Activated CD4-positive, alpha-beta T cell treated with anti-CD3 and anti-CD28 coated beads, Interleukin-2, amount 10 ng/mL, durations not matched to agents 24 days and 14 days (primary cell): ENCODE results near the gene BFSP1. TPM values are rescaled to one million over a fixed set of nuclear protein-coding genes. Genes with fewer than 3 reads are reported as not detected.

ENCODE experiments used
- DNase-seq: peaks from one replicate; pipeline ENCODE4 v3.0.0; 2022
- H3K27ac Mint-ChIP-seq: one replicate; pipeline ENCODE4 v1.8.0; 2022; ENCODE audit warnings: mild to moderate bottlenecking, mixed read lengths
- H3K27me3 Mint-ChIP-seq: one replicate; pipeline ENCODE4 v1.8.0; 2022; ENCODE audit warnings: mixed read lengths
- H3K36me3 Mint-ChIP-seq: one replicate; pipeline ENCODE4 v1.8.0; 2022; ENCODE audit warnings: low read depth, mild to moderate bottlenecking, mixed read lengths
- H3K4me1 Mint-ChIP-seq: one replicate; pipeline ENCODE4 v1.8.0; 2021; ENCODE audit warnings: mixed read lengths
- H3K4me3 Mint-ChIP-seq: one replicate; pipeline ENCODE4 v1.8.0; 2022; ENCODE audit warnings: mild to moderate bottlenecking, moderate library complexity, mixed read lengths
- H3K9me3 Mint-ChIP-seq: one replicate; pipeline ENCODE4 v1.8.0; 2021; ENCODE audit warnings: mixed read lengths
- intact Hi-C: fragments of 100-400 bp; cut with micrococcal nuclease; formaldehyde crosslinking; loops from one replicate; pipeline ENCODE4 v1.15.1; 2023
- total RNA-seq: library from RNA; stranded (reverse); gene quantifications from 2 replicates; pipeline ENCODE4 v1.2.3, GENCODE V29; 2022

The BFSP1 gene
- total RNA-seq, result 0.33 and 0.43 TPM in 2 replicates

GRCh38 chr20:17530716-17531664, at the start of gene BFSP1:
Gene BFSP1 (minus strand): TSS chr20:17531379. CDS start chr20:17531329, 50 bp downstream.
- Mint-ChIP-seq H3K27me3 (peaks cover 9% of the 10 kb centered on the region), H3K9me3 (no peaks in the 10 kb centered on the region), H3K4me3 (peak within 1 kb of the TSS; percentile 91), H3K36me3 (peaks cover 3% of the 10 kb centered on the region), H3K4me1 (peaks cover 19% of the 10 kb centered on the region), H3K27ac (peak within 1 kb of the TSS; percentile 94)
- intact Hi-C loops, result loop anchor here (1.0 to 10.0 kb wide), 3 partner anchors 26 to 464 kb away; partner anchors contain the start of genes MGME1 and SNX5
- peak; percentile 86 for DNase-seq

- H3K36me3 Mint-ChIP-seq, result peaks cover 13% of the 10 kb centered on the region
- H3K4me1 Mint-ChIP-seq, result peaks cover 15% of the 10 kb centered on the region
- DNase-seq, result no peak
- intact Hi-C loops, result loop anchor here (1.0 kb wide), 1 partner anchor 10 kb away; no protein-coding TSS in a partner anchor
- no peak overlapping the region for H3K27ac Mint-ChIP-seq
- no peak overlapping the region for H3K4me3 Mint-ChIP-seq
- H3K27me3 Mint-ChIP-seq, result no peaks in the 10 kb centered on the region
- peaks cover 3% of the 10 kb centered on the region for H3K9me3 Mint-ChIP-seq
Measured at GRCh38 chr20:17580895-17581294, 49.7 kb upstream of the BFSP1 start.

GRCh38 chr20:17579369-17580039, 48.3 kb upstream of the BFSP1 start:
- H3K27me3 Mint-ChIP-seq, result no peaks in the 10 kb centered on the region
- no peak for DNase-seq
- peaks cover 12% of the 10 kb centered on the region for H3K36me3 Mint-ChIP-seq
- intact Hi-C loops, result no loop called here
- H3K9me3 Mint-ChIP-seq, result peaks cover 3% of the 10 kb centered on the region
- H3K4me1 Mint-ChIP-seq, result peaks cover 15% of the 10 kb centered on the region
- no peak overlapping the region for H3K4me3 Mint-ChIP-seq
- no peak overlapping the region for H3K27ac Mint-ChIP-seq

GRCh38 chr20:17576215-17576614, 45.0 kb upstream of the BFSP1 start:
- H3K4me3 Mint-ChIP-seq, result no peak overlapping the region
- intact Hi-C loops, result no loop called here
- no peaks in the 10 kb centered on the region for H3K9me3 Mint-ChIP-seq
- no peaks in the 10 kb centered on the region for H3K27me3 Mint-ChIP-seq
- DNase-seq, result no peak
- H3K4me1 Mint-ChIP-seq, result peaks cover 17% of the 10 kb centered on the region
- H3K36me3 Mint-ChIP-seq, result peaks cover 3% of the 10 kb centered on the region
- H3K27ac Mint-ChIP-seq, result no peak overlapping the region

- Mint-ChIP-seq H3K27me3 (no peaks in the 10 kb centered on the region), H3K4me3 (no peak overlapping the region), H3K27ac (no peak overlapping the region), H3K4me1 (peaks cover 16% of the 10 kb centered on the region), H3K36me3 (peaks cover 1% of the 10 kb centered on the region), H3K9me3 (no peaks in the 10 kb centered on the region)
- intact Hi-C loops, result loop anchor here (5.0 kb wide), 1 partner anchor 39 kb away; no protein-coding TSS in a partner anchor
- DNase-seq, result no peak
Measured at GRCh38 chr20:17573463-17573862, 42.3 kb upstream of the BFSP1 start.

GRCh38 chr20:17572034-17572638, 41.0 kb upstream of the BFSP1 start:
- Mint-ChIP-seq H3K27ac (no peak overlapping the region), H3K4me1 (peaks cover 21% of the 10 kb centered on the region), H3K4me3 (peak overlapping the region; percentile 33), H3K36me3 (peaks cover 1% of the 10 kb centered on the region), H3K9me3 (no peaks in the 10 kb centered on the region), H3K27me3 (peaks cover 7% of the 10 kb centered on the region)
- intact Hi-C loops, result loop anchor here (5.0 kb wide), 1 partner anchor 40 kb away; no protein-coding TSS in a partner anchor
- DNase-seq, result no peak

GRCh38 chr20:17571153-17571527, 40.0 kb upstream of the BFSP1 start:
- H3K36me3 Mint-ChIP-seq, result peaks cover 1% of the 10 kb centered on the region
- H3K9me3 Mint-ChIP-seq, result peaks cover 2% of the 10 kb centered on the region
- intact Hi-C loops, result loop anchor here (1.0 to 5.0 kb wide), 3 partner anchors 10 to 66 kb away; no protein-coding TSS in a partner anchor
- peaks cover 23% of the 10 kb centered on the region for H3K4me1 Mint-ChIP-seq
- H3K4me3 Mint-ChIP-seq, result peak overlapping the region; percentile 94
- DNase-seq, result peak; percentile 65
- H3K27ac Mint-ChIP-seq, result peak overlapping the region; percentile 84
- H3K27me3 Mint-ChIP-seq, result peaks cover 7% of the 10 kb centered on the region

GRCh38 chr20:17570347-17571152, 39.4 kb upstream of the BFSP1 start:
- Mint-ChIP-seq H3K9me3 (peaks cover 4% of the 10 kb centered on the region), H3K4me1 (peaks cover 23% of the 10 kb centered on the region), H3K36me3 (peaks cover 1% of the 10 kb centered on the region), H3K27me3 (peaks cover 7% of the 10 kb centered on the region), H3K27ac (peak overlapping the region; percentile 84), H3K4me3 (peak overlapping the region; percentile 94)
- intact Hi-C loops, result loop anchor here (1.0 to 5.0 kb wide), 6 partner anchors 11 to 399 kb away; partner anchors contain the start of gene MGME1
- DNase-seq, result no peak

- peaks cover 9% of the 10 kb centered on the region for H3K27me3 Mint-ChIP-seq
- H3K4me3 Mint-ChIP-seq, result peak within 1 kb of the TSS; percentile 94
- intact Hi-C loops, result loop anchor here (1.0 to 5.0 kb wide), 6 partner anchors 11 to 400 kb away; partner anchors contain the start of genes MGME1 and RRBP1
- H3K36me3 Mint-ChIP-seq, result peaks cover 1% of the 10 kb centered on the region
- H3K27ac Mint-ChIP-seq, result peak within 1 kb of the TSS; percentile 95
- peaks cover 4% of the 10 kb centered on the region for H3K9me3 Mint-ChIP-seq
- peak; percentile 97 for DNase-seq
- H3K4me1 Mint-ChIP-seq, result peaks cover 23% of the 10 kb centered on the region
Measured at GRCh38 chr20:17569616-17570346, 38.6 kb upstream of the BFSP1 start, which contains the start of gene DSTN. Gene DSTN (plus strand): TSS chr20:17570075. CDS start chr20:17570209, 134 bp downstream.

GRCh38 chr20:17568972-17569521, 37.9 kb upstream of the BFSP1 start:
- Mint-ChIP-seq H3K27me3 (peaks cover 10% of the 10 kb centered on the region), H3K4me3 (peak overlapping the region; percentile 94), H3K9me3 (peaks cover 4% of the 10 kb centered on the region), H3K4me1 (peaks cover 21% of the 10 kb centered on the region), H3K36me3 (peaks cover 1% of the 10 kb centered on the region), H3K27ac (peak overlapping the region; percentile 57)
- intact Hi-C loops, result loop anchor here (5.0 kb wide), 1 partner anchor 113 kb away; the partner anchor contains the start of gene RRBP1
- DNase-seq, result peak; percentile 74

GRCh38 chr20:17568045-17568788, 37.0 kb upstream of the BFSP1 start:
- peaks cover 13% of the 10 kb centered on the region for H3K27me3 Mint-ChIP-seq
- H3K4me3 Mint-ChIP-seq, result peak overlapping the region; percentile 45
- H3K36me3 Mint-ChIP-seq, result peaks cover 1% of the 10 kb centered on the region
- H3K9me3 Mint-ChIP-seq, result peaks cover 4% of the 10 kb centered on the region
- DNase-seq, result no peak
- H3K27ac Mint-ChIP-seq, result peak overlapping the region; percentile 16
- intact Hi-C loops, result loop anchor here (5.0 kb wide), 1 partner anchor 114 kb away; the partner anchor contains the start of gene RRBP1
- peaks cover 21% of the 10 kb centered on the region for H3K4me1 Mint-ChIP-seq
